HG03196 (cell line): ENCODE measurements around the gene PIGS.

Experiments
- ATAC-seq: cut with Tn5 transposase; IDR thresholded peaks from one replicate; pipeline ENCODE4 v1.9.1; 2021; ENCODE audit not compliant: unreplicated experiment

PIGS gene

GRCh38 chr17:28551421-28552175, 19.7 kb downstream of the PIGS start:
- ATAC-seq = no peak

GRCh38 chr17:28550858-28551257, 20.5 kb downstream of the PIGS start:
- ATAC-seq = no peak

DNA sequence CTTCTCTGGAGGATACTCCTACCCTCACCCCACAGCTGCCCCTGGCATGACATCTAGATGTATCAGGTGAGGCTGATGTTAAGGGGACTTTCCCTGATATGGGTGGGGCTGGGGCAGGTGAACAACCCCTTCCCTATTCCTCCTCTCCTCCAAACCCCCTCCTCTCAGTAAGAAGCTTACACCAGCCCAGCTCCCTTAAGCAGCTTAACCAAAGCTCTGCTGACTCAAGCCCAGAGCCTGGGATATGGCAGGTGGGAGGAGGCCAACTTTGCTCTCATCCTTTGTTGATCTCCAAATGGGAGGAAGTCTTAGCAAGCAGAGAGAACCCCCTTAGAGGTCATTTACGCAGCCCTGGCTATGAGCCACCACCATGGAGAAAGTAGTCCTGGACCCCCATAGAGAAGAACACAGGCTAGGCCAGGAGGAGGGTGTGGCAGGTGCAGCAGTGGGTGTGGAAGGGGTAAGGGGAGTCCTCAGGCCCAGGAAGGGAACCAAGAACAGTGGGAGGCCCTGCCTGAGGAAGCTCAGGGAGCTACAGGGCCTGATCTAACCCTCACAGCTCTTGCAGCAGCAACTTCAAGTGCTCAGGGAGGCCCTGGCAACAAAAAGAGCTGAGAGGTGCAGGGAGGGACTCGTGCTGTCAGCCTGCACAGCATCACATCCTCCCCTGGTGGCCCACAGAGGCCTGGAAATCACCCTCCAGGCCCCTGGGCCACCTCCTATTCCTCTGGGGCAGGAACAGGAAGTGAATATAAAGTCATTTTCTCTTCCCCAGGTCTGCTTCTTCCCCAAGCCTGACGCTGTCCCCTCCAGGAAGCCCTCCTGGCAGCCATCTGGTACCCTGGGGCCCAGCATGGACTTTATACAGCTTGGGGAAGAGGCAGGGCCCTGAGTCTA, 21.8 kb downstream of the PIGS start:
- peak; percentile 35 for ATAC-seq

- no peak for ATAC-seq
Measured at GRCh38 chr17:28548417-28549130, 22.8 kb downstream of the PIGS start.

GRCh38 chr17:28547623-28548416, 23.5 kb downstream of the PIGS start:
- ATAC-seq = no peak

GRCh38 chr17:28547096-28547622, 24.2 kb downstream of the PIGS start:
- ATAC-seq = no peak

- no peak for ATAC-seq
Measured at GRCh38 chr17:28545787-28546415, 25.4 kb downstream of the PIGS start.

GRCh38 chr17:28545141-28545503, 26.2 kb downstream of the PIGS start:
- ATAC-seq = no peak

- ATAC-seq = no peak
Measured at GRCh38 chr17:28544402-28545140, 26.8 kb downstream of the PIGS start.

- no peak for ATAC-seq
Measured at GRCh38 chr17:28541439-28541838, 29.9 kb downstream of the PIGS start.

GRCh38 chr17:28540231-28540630, 31.1 kb downstream of the PIGS start:
- no peak for ATAC-seq

- no peak for ATAC-seq
Measured at GRCh38 chr17:28538296-28538895, 32.9 kb downstream of the PIGS start.

GRCh38 chr17:28537219-28537610, 34.1 kb downstream of the PIGS start:
- ATAC-seq = no peak

DNA sequence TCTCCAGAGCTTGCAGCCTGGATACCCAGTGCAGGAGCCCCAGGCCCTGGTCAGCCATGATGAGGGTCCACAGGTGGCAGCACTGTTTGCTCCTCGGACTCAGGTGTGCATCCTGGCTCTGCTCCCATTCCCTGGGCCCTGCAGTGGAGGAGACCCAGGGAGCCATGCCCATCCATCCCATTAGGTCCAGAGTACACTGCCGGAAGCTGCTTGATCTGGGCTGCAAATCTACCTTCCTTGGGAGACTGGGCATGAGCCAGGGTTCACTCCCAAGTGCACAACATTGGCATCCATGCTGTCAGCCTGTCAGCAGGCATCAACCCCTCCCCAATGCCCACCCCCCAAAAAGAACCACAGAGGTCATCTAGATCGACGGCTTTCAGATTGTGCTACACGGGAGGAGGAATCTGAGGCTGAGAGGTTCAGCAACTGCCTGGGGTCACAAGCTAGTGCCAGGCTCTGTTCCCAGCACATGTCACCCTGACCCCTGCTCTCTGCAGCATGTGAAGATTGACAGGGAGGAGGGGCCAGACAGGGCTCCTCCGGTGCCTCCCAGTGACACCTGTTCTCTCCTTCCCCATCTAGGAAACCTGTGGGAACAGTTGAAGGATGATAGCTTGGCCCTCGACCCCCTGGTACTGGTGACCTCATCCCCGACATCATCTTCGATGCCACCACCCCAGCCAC, 34.6 kb downstream of the PIGS start:
- no peak for ATAC-seq

DNA sequence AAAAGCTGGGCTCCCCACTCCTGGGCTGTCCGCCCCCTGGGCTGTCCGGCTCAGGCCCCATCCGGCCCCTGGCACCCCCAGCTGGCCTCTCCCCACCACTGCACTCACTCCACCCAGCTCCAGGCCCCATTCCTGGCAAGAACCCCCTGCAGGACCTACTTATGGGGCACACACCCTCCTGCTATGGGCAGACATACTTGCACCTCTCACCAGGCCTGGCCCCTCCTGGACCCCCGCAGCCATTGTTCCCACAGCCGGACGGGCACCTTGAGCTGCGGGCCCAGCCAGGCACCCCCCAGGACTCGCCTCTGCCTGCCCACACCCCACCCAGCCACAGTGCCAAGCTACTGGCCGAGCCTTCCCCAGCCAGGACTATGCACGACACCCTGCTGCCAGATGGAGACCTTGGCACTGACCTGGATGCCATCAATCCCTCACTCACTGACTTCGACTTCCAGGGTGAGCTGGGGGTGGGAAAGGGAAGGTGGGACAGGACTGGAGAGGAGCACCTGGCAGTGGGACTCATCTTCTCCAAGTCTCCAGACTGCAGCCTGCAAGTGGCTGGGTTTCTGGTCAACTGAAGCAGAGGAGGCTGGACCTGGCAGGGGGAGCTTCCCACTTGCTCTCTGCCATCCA, 36.5 kb downstream of the PIGS start:
- no peak for ATAC-seq

DNA sequence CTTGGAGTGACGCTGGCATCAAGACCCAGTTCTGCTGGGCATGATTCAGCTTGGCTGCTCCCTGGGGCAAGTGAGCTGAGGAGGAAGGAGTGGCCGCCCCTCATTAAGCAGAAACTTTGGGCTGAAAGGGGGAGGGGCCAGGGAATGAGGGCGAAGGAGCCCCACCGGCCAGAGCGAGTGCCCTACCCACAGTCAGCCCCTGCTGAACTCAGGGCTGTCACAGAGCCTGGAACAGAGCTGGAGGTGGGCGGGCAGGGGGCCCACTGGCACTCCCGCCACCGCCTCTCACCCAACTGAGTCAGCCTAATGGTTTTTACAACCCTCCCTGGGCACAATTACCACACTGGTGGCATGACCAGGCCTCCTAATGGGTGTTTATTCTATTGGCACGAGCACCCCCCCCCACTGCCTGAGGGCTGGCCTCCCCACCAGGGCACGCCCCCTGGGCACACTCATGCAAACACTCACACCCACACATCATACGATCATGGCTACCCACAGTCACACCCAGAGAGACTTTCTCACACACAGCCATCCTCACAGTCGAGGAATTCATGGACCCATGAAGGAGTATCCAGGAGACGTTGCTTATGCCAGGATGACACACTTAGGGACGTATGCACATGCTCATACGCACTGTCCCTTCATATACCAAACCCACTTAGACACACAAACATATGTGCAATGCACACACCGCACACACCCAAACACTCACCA, 38.1 kb downstream of the PIGS start:
- ATAC-seq = no peak
